NB4 (cell line): Measurements from ENCODE around the gene LYPD5.

Experiments used
- DNase-seq: peaks from one replicate; pipeline ENCODE4 v3.0.0; 2010; ENCODE audit warnings: low read depth
- H3K4me3 ChIP-seq: one replicate; pipeline ENCODE4 v1.5.1; 2011; ENCODE audit warnings: mild to moderate bottlenecking, low read depth, low read length, moderate library complexity
- MYC ChIP-seq: IDR thresholded peaks from 2 replicates; pipeline ENCODE4 v1.6.1; 2011; ENCODE audit warnings: low read depth, low read length
- POLR2A ChIP-seq: IDR thresholded peaks from 2 replicates; pipeline ENCODE4 v1.6.1; 2011; ENCODE audit warnings: mild to moderate bottlenecking; ENCODE audit not compliant: insufficient read length; ENCODE audit errors: extremely low read depth
- TF ChIP-seq, protein P1 (sequence below): IDR thresholded peaks from 2 replicates; pipeline ENCODE4 v1.6.1; 2011; ENCODE audit warnings: low read depth, low read length
- TF ChIP-seq, protein P2 (sequence below): IDR thresholded peaks from one replicate; pipeline ENCODE4 v1.5.1; 2012; ENCODE audit warnings: low read depth, low read length

LYPD5 gene, protein sequence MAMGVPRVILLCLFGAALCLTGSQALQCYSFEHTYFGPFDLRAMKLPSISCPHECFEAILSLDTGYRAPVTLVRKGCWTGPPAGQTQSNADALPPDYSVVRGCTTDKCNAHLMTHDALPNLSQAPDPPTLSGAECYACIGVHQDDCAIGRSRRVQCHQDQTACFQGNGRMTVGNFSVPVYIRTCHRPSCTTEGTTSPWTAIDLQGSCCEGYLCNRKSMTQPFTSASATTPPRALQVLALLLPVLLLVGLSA

DNA sequence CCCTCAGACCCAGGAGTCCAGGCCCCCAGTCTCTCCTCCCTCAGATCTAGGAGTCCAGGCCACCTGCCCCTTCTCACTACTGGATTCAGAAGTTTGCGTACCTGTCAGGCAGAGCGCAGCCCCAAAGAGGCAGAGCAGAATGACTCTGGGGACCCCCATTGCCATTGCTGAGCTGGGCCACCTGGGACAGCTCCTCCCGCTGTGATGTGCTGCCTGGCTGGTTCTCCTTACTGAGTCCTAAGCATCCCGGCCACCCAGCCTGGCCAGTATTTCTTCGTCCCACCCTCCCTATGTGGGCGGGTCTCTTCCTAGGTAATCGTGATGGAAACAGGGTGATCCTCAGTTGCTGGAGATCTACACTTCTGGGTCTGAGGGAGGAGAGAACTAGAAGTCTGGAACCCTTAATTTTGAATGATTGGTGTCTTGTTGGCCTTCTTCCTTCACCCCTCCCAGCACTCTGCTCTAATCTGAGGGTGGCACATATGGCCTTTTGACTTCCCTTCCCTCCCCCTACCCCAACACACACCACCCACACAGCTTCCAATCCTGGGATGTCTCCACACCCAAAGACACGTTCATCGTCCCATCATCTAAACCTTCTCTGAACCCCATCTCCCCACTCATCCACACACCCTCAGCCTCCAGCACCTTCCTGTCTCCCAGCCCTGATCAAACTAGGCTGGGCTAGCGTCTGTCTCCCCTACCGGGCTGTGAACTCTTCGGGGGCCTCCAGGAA lies at the start of gene LYPD5:
Gene LYPD5 (minus strand): TSS at position 232 of the 736 bp plus-strand sequence. CDS start 67 bp downstream, at position 165.
- no peak for DNase-seq
- no peak within 1 kb of the TSS for H3K4me3 ChIP-seq
- TF ChIP-seq, protein P1, sequence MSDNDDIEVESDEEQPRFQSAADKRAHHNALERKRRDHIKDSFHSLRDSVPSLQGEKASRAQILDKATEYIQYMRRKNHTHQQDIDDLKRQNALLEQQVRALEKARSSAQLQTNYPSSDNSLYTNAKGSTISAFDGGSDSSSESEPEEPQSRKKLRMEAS, result no peak
- TF ChIP-seq POLR2A (no peak), MYC (no peak)
- TF ChIP-seq, protein P2, sequence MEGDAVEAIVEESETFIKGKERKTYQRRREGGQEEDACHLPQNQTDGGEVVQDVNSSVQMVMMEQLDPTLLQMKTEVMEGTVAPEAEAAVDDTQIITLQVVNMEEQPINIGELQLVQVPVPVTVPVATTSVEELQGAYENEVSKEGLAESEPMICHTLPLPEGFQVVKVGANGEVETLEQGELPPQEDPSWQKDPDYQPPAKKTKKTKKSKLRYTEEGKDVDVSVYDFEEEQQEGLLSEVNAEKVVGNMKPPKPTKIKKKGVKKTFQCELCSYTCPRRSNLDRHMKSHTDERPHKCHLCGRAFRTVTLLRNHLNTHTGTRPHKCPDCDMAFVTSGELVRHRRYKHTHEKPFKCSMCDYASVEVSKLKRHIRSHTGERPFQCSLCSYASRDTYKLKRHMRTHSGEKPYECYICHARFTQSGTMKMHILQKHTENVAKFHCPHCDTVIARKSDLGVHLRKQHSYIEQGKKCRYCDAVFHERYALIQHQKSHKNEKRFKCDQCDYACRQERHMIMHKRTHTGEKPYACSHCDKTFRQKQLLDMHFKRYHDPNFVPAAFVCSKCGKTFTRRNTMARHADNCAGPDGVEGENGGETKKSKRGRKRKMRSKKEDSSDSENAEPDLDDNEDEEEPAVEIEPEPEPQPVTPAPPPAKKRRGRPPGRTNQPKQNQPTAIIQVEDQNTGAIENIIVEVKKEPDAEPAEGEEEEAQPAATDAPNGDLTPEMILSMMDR, result no peak

DNA sequence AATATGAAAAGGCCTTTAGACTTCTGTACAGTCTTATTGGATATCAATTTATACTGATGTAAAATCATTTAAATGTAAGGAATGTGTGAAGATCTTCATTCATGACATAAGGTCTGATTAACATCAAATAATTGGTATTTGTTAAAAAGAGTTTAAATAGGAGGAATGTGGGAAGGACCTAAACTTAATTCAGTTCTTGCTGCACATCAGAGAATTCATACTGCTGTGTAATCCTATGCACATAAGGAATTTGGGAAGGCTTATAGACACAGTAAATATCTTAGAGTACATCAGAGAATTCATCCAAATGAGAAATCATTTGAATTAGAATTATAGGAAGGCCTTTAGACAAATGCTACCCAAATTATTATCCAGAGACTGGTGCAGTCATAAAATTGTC lies 46.6 kb upstream of the LYPD5 start:
- TF ChIP-seq, protein P2, result no peak
- no peak for TF ChIP-seq MYC
- TF ChIP-seq, protein P1, result no peak
- no peak for TF ChIP-seq POLR2A
- no peak overlapping the region for H3K4me3 ChIP-seq
- DNase-seq, result no peak

DNA sequence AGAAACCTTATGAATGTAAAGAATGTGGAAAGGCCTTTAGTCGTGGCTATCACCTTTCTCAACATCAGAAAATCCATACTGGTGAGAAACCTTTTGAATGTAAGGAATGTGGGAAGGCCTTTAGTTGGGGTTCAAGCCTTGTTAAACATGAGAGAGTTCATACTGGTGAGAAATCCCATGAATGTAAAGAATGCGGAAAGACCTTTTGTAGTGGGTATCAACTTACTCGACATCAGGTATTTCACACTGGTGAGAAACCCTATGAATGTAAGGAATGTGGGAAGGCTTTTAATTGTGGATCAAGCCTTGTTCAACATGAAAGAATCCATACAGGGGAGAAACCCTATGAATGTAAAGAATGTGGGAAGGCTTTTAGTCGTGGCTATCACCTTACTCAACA lies 45.6 kb upstream of the LYPD5 start:
- DNase-seq, result no peak
- TF ChIP-seq, protein P1, result no peak
- TF ChIP-seq MYC, result no peak
- TF ChIP-seq, protein P2, result no peak
- no peak for TF ChIP-seq POLR2A
- no peak overlapping the region for H3K4me3 ChIP-seq

DNA sequence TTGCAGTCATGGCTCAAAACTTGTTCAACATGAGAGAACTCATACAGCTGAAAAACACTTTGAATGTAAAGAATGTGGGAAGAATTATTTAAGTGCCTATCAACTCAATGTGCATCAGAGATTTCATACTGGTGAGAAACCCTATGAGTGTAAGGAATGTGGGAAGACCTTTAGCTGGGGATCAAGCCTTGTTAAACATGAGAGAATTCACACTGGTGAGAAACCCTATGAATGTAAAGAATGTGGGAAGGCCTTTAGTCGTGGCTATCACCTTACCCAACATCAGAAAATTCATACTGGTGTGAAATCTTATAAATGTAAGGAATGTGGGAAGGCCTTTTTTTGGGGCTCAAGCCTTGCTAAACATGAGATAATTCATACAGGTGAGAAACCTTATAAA lies 45.0 kb upstream of the LYPD5 start:
- TF ChIP-seq MYC (no peak), POLR2A (no peak)
- TF ChIP-seq, protein P1, result no peak
- TF ChIP-seq, protein P2, result no peak
- DNase-seq, result no peak
- H3K4me3 ChIP-seq, result no peak overlapping the region

DNA sequence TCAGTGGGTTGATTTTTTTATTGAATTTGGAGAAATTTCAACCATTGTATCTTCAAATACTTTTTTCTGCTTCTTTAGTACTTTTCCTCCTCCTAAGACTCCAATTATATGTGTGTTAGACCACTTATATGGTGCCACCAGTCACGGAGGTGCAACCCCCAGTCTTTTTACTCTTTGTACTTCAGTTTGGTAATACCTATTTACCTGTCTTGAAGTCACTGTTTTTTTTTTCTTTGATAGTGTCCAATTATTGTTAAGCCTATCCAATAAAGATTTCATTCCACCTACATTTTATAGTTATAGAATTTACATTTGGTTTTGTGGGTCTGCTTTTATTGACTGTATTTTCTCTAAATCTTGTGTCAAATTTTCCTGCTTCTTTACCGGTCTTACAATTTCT lies 39.8 kb upstream of the LYPD5 start:
- TF ChIP-seq POLR2A, result no peak
- TF ChIP-seq, protein P2, result no peak
- no peak for TF ChIP-seq MYC
- TF ChIP-seq, protein P1, result no peak
- no peak for DNase-seq
- H3K4me3 ChIP-seq, result no peak overlapping the region
